Neural progenitor cell (in vitro differentiated cells): Measurements from ENCODE around the gene KIF2A.

Experiments used
- CTCF ChIP-seq: fragments of 200-600 bp; sonication (generic); IDR thresholded peaks from 2 replicates; pipeline ENCODE4 v1.5.1; 2017; ENCODE audit warnings: antibody characterized with exemption, mild to moderate bottlenecking
- EZH2 ChIP-seq: fragments of 200-600 bp; sonication (generic); IDR thresholded peaks from 2 replicates; pipeline ENCODE4 v1.6.1; 2017; ENCODE audit warnings: antibody characterized with exemption, mild to moderate bottlenecking, moderate library complexity

- no peak for TF ChIP-seq CTCF
- TF ChIP-seq EZH2, result no peak
These were observed 107.7 kb downstream of the KIF2A start for GRCh38 chr5:62413711-62414110.
